DOHH2 (cell line): ENCODE results near the gene SPACA9.

Source experiments
- EZH2phosphoT487 ChIP-seq: fragments of 200-600 bp; sonication (generic); IDR thresholded peaks from 2 replicates; pipeline ENCODE4 v1.6.1; 2017; ENCODE audit warnings: borderline replicate concordance, mild to moderate bottlenecking, antibody characterized with exemption, low read length, moderate library complexity, mixed read lengths
- TF ChIP-seq, protein P1 (sequence below): fragments of 200-600 bp; sonication (generic); IDR thresholded peaks from one replicate; pipeline ENCODE4 v1.5.1; 2014; ENCODE audit warnings: antibody characterized with exemption, mild to moderate bottlenecking, low read depth, low read length; ENCODE audit not compliant: poor library complexity, severe bottlenecking

DNA sequence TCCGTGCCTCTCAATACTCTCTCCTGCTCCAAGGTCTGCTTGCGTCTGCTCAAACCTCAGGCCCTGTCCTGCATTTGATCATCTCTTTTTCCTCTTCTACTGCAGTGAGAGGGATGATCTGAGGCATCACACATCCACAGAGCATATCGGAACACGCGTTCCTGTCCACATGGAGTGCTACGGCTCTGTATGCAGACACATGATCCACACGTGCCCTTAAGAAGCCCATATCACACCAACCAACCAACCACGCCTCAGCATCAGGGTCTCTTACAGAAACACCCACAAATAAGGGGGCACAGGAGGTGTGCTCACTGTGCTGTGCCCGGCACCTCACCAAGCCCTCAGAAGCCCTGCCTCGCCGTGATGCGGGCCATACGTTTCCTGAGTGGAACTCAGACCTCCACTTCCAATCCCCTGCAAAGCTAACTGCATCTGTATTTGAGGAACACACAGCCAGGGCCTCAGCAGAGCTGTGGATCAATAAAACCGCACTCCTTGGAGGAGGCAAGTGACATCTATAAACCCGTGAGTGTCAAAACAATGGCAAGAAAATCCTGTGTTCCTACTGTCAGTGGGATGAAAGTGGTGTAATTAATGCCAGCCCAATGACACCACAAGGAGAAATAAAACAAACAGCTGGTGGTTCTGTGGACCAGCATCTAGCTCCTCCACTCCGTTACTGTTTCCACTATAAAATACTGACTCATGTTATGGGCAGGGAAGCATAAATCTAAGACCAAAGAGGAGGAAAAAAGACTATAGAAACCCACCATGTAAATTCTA is 41.0 kb upstream of the SPACA9 start:
- TF ChIP-seq, protein P1, sequence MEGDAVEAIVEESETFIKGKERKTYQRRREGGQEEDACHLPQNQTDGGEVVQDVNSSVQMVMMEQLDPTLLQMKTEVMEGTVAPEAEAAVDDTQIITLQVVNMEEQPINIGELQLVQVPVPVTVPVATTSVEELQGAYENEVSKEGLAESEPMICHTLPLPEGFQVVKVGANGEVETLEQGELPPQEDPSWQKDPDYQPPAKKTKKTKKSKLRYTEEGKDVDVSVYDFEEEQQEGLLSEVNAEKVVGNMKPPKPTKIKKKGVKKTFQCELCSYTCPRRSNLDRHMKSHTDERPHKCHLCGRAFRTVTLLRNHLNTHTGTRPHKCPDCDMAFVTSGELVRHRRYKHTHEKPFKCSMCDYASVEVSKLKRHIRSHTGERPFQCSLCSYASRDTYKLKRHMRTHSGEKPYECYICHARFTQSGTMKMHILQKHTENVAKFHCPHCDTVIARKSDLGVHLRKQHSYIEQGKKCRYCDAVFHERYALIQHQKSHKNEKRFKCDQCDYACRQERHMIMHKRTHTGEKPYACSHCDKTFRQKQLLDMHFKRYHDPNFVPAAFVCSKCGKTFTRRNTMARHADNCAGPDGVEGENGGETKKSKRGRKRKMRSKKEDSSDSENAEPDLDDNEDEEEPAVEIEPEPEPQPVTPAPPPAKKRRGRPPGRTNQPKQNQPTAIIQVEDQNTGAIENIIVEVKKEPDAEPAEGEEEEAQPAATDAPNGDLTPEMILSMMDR: no peak
- TF ChIP-seq EZH2phosphoT487: no peak
